Measurements from ENCODE around the gene PGA4. TPM values are rescaled to one million over a fixed set of nuclear protein-coding genes. Genes with fewer than 3 reads are reported as not detected.

Gene PGA4
- total RNA-seq, 2 experiments from 2014 or later = not detected

- ChIA-PET CTCF (no interaction called here), POLR2A (no interaction called here)
Observed at GRCh38 chr11:61273178-61274078, 51.3 kb downstream of the PGA4 start.

DNA sequence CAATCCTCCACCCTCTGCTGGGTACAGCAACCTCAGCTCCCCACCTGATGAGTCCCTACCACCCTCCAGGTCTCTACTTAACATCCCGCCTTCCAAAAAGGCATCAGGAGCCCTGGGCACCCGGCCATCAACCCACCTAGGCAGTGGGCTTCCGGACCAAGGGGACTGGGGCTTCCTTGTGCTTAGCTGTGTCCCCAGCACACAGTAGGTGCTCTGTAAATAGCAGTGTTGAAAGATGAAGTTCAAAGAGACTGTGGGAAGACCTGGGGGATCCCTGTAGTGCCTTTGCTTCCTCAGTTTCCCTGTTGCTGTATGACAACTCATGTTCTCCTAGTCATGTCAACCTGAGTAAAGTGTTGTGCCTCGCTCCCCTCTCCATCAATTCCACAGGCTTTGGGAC lies 51.9 kb downstream of the PGA4 start:
- ChIA-PET POLR2A (no interaction called here), CTCF (no interaction called here)

- ChIA-PET POLR2A (no interaction called here), CTCF (no interaction called here)
Observed at GRCh38 chr11:61275191-61275590, 53.0 kb downstream of the PGA4 start.

DNA sequence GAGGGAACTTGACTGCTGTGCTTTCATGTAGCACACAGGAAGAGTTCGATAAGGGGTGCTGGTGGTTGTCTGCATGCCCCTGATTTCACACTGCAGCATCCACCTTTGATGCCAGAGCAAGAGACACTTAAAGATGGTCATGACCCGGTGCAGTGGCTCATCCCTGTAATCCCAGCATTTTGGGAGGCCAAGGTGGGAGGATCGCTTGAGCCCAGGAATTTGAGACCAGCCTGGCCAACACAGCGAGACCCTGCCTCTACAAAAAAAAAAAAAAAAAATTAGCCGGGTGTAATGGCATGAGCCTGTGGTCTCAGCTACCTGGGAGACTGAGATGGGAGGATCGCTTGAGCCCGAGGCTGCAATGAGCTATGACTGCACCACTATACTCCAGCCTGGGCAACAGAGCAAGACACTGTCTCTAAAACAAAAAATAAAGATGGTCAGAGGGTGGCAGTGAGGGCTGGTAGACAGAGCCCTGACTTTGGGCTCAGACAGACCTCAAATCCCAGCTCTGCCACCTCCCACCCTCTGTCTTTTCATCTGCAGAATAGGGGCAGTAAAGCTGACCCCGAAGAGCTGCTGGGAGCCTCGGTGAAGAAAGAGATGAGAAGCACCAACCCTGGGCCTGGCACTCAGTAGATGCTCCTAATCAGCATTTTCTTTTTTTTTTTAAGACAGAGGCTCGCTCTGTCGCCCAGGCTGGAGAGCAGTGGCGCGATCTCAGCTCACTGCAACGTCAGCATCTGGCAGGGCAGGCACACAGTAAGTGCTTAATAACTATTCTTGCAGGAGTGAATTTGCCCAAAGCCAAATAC lies 55.2 kb downstream of the PGA4 start:
- CTCF ChIA-PET = interaction anchor here (0.6 to 1.1 kb wide), 2 partner anchors 12 to 23 kb away, joined by 3 read pairs; no protein-coding TSS in a partner anchor
- POLR2A ChIA-PET = interaction anchor here (0.6 kb wide), 1 partner anchor 388 kb away, joined by 4 read pairs; no protein-coding TSS in a partner anchor

DNA sequence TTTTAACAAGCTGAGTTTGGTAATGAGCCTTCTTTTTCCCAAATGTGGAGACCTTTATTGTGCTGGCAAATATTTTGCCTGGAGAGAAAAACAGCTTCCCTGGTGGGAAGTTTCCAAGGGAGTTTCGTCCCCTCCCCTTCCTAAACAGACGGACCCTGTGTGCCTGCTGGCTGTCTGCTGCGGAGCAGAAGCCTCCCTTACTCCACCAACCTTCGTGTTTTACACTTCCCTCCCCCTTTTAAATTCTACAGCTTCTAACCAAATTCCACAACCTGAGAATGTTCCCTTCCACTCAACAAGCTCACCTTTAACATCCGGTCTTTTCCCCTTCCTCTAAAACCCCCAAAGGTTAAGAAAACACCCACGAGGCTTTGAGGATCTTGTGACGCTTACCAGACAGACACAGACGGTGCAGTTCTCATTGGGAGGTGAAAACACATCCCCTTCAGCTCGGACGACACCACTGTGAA lies 55.9 kb downstream of the PGA4 start:
- CTCF ChIA-PET = interaction anchor here (0.6 to 1.1 kb wide), 2 partner anchors 12 to 24 kb away, joined by 3 read pairs; no protein-coding TSS in a partner anchor
- POLR2A ChIA-PET = interaction anchor here (0.6 kb wide), 1 partner anchor 389 kb away, joined by 4 read pairs; no protein-coding TSS in a partner anchor

DNA sequence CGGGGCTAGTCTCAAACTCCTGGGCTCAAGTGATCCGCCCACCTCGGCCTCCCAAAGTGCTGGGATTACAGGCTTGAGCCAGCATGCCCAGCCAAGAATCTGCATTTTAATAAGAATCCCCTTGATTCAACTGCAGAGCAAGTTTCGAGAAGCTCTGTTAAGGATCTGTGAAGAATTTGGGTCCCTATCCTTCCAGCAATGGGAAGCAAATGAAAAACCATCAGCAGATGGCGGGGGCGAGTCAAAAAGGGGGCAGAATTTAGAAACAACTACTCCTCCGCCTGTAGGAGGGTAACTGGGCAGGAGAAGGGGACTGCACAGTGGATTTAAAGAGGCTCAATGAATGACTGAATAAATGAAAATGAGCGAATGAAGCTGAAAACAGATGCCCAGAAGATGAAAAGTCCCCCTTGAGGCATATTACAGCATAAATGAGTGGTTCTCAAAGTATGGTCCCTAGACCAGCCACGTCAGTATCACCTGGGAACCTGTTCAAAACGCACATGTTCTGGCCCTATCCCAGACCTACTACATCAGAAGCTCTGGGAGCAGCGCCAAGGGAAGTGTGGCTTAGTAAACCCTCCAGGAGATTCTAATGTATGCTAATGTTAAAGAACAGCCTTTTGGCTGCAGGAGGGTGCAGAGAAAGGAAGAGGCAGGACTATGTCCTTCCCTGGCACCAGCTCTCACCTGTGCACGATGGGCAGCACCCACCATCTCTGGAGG lies 58.0 kb downstream of the PGA4 start:
- ChIA-PET POLR2A (no interaction called here), CTCF (no interaction called here)

DNA sequence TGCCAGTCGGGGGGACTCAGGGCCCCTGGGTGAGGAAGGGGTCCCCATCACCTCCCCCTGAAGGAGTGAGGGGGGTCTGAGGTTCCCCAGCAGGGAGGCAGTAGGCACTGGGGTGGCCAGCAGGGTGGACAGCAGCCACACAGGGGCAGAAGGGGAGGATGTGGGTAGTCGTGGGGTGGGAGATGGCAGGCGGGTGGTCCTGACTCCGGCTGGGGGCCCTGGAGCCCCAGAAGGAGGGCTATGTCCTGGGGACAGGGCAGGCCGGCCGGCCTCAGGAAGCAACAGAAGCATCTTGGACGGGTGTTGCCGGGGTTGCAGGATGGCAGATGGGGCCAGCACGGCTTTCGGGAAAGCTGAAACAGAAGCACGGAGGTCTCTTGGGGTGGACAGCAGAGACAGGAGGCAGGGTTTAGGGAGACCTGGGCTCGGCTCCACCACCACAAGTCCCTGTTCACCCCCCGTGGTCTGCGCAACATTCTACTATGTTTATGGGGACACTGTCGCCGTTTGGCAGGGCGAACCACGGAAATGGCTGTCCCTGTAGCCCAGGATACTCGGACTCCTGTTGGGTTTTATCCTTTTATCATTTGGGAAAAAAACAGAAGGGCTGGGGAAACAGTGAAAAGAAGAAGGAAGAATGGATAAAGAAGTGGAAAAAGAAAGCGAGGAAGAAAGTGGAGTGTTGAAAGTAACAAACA lies 58.9 kb downstream of the PGA4 start:
- CTCF ChIA-PET = no interaction called here
- POLR2A ChIA-PET = no interaction called here

Other genes starting within 250 kb of the PGA4 start
- gene CD5, start 119.9 kb upstream of the PGA4 start, total RNA-seq = 100 to 1,000 TPM; 136 to 150 TPM
- 1 to 10 TPM; 8.9 to 9.7 TPM for gene VPS37C, start 60.9 kb upstream of the PGA4 start, total RNA-seq
- gene PGA3, start 18.8 kb upstream of the PGA4 start, total RNA-seq = not detected
- gene PGA5, start 18.8 kb downstream of the PGA4 start, total RNA-seq = not detected
- gene VWCE, start 73.0 kb downstream of the PGA4 start, total RNA-seq = 10 to 100 TPM; 11.9 to 12.5 TPM
- gene DDB1, start 110.8 kb downstream of the PGA4 start, total RNA-seq = 100 to 1,000 TPM; 312 to 319 TPM
- 10 to 100 TPM; 68.7 to 70.3 TPM for gene TKFC, start 110.9 kb downstream of the PGA4 start, total RNA-seq
- 10 to 100 TPM; 44.8 to 55.4 TPM for gene CYB561A3, start 139.5 kb downstream of the PGA4 start, total RNA-seq
- 10 to 100 TPM; 60.8 to 68.8 TPM for gene TMEM138, start 140.0 kb downstream of the PGA4 start, total RNA-seq
- 10 to 100 TPM; 16.9 to 17.3 TPM for gene TMEM216, start 170.2 kb downstream of the PGA4 start, total RNA-seq
- 100 to 1,000 TPM; 112 to 125 TPM for gene CPSF7, start 207.6 kb downstream of the PGA4 start, total RNA-seq
- gene SDHAF2, start 207.8 kb downstream of the PGA4 start, total RNA-seq = 10 to 100 TPM; 44.6 to 45.4 TPM